Mucosa of stomach (tissue), 1 donor: ENCODE results near the gene DMXL2.
A peak's percentile ranks its signal among the peaks of the same experiment; 100 is the strongest.
"Not testable (repeated sequence)": the region's sequence is repeated elsewhere in the genome, so short reads cannot be mapped to it uniquely, and the experiment has no call there.

ENCODE experiments used
- H3K27me3 ChIP-seq: one replicate; pipeline ENCODE4 v1.7.0; 2013; ENCODE audit warnings: mild to moderate bottlenecking, low read length; ENCODE audit not compliant: control insufficient read depth, insufficient read depth
- H3K36me3 ChIP-seq: one replicate; pipeline ENCODE4 v1.7.0; 2013; ENCODE audit warnings: low read length; ENCODE audit not compliant: control insufficient read depth, insufficient read depth
- H3K4me1 ChIP-seq: one replicate; pipeline ENCODE4 v1.7.0; 2013; ENCODE audit warnings: mild to moderate bottlenecking, low read length; ENCODE audit not compliant: control insufficient read depth, insufficient read depth
- H3K4me3 ChIP-seq: one replicate; pipeline ENCODE4 v1.7.0; 2013; ENCODE audit warnings: low read length
- H3K9ac ChIP-seq: one replicate; pipeline ENCODE4 v1.7.0; 2013; ENCODE audit warnings: mild to moderate bottlenecking, low read length, moderate library complexity
- H3K9me3 ChIP-seq: one replicate; pipeline ENCODE4 v1.7.0; 2013; ENCODE audit warnings: mild to moderate bottlenecking, low read length, moderate library complexity; ENCODE audit not compliant: control insufficient read depth
- donor health status: Pancreatic carcinoma.

Gene DMXL2

GRCh38 chr15:51622604-51623370 lies at the start of gene DMXL2:
Gene DMXL2, minus strand, starts transcription at chr15:51622771. Its CDS starts 226 bp downstream, at chr15:51622545.
- peak within 1 kb of the TSS; percentile 61 for H3K9ac ChIP-seq
- H3K4me3 ChIP-seq = peak within 1 kb of the TSS; percentile 52
- peaks cover 16% of the 10 kb centered on the region for H3K4me1 ChIP-seq
- no peaks in the 10 kb centered on the region for H3K9me3 ChIP-seq
- no peaks in the 10 kb centered on the region for H3K27me3 ChIP-seq
- no peaks in the 10 kb centered on the region for H3K36me3 ChIP-seq

DNA sequence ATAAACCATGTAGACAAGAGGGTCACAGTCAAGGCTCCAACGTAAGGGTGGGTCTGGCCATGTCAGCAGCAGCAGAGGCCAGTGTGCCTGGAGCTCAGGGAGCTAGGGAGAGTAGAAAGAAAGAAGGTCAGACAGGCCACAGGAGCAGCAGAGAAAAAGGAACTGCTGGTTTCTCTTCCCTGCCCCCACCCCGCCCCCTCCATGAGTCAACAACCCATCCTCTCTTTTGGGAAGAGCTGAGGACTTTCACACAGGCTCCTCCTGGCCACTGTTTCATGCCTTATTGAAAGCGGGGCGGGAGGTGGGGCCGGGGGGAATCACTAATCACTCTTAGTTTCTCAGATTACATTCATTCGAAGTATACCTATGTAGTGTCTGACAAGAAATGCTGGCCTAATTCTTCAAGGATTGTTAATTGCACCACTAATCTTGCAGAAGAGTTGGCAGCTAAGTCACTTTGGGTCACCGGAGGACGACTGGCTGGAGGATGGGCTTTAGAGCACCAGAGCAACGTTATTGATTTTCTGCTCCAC lies 49.6 kb upstream of the DMXL2 start:
- Histone ChIP-seq H3K9ac (no peak overlapping the region), H3K27me3 (peaks cover 6% of the 10 kb centered on the region), H3K4me1 (no peaks in the 10 kb centered on the region), H3K9me3 (no peaks in the 10 kb centered on the region), H3K36me3 (no peaks in the 10 kb centered on the region), H3K4me3 (no peak overlapping the region)

DNA sequence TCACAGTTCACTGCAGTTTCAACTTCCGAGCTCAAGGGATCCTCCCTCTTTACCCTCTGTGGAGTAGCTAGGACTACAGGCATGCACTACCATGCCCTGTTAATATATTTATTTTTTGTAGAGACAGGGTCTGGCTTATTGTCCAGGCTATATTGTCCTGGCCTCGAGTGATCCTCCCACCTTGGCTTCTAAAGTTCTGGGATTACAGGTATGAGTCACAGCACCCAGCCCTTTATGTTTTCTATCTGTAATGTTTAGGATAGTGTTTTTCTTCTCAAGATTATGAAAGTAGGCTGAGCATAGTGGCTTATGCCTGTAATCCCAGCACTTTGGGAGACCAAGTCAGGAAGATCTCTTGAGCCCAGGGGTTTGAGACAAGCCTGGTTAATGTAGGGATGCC lies 46.8 kb upstream of the DMXL2 start:
- Histone ChIP-seq H3K9me3 (no peaks in the 10 kb centered on the region), H3K9ac (no peak overlapping the region), H3K27me3 (peaks cover 6% of the 10 kb centered on the region), H3K36me3 (no peaks in the 10 kb centered on the region), H3K4me3 (no peak overlapping the region), H3K4me1 (no peaks in the 10 kb centered on the region)

GRCh38 chr15:51668446-51668845 lies 45.9 kb upstream of the DMXL2 start:
- no peaks in the 10 kb centered on the region for H3K36me3 ChIP-seq
- H3K9me3 ChIP-seq = no peaks in the 10 kb centered on the region
- H3K27me3 ChIP-seq = peaks cover 6% of the 10 kb centered on the region
- no peaks in the 10 kb centered on the region for H3K4me1 ChIP-seq
- no peak overlapping the region for H3K9ac ChIP-seq
- H3K4me3 ChIP-seq = no peak overlapping the region

DNA sequence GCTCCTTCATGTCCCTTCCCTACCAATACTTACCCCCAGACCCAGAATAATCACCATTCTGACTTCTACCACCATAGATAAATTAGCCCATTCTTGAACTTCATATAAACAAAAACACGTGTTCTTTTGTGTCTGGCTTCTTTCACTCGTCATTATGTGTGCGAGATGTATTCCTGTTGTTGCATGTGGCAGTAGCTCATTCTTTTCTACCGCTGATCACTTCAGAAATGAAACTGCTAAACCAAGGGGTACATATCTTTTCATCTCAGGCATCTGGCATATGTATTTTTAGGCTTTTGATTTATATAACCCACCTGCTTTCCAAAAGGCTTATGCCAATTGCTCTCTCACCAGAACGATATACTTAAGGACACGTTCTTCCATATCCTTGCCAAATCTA lies 44.9 kb upstream of the DMXL2 start:
- no peak overlapping the region for H3K4me3 ChIP-seq
- H3K36me3 ChIP-seq = no peaks in the 10 kb centered on the region

DNA sequence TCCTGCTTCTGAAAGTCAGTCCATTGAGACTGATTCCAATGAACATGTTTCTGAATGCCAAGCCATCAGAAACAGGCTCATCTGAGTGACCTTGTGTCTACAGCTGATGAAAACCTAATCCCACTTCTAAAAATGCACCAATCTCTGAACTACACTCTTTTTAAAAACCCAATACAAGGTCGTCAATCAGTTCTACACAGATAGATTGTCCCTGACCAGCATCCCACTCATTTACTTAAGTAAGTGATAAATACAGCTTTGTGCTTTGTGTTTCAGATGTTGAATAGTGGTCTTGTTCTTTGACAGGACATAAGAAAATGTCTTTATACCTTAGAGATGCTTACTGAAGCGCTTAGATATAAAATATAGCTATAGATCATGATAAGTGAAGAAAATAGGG lies 38.5 kb upstream of the DMXL2 start:
- no peaks in the 10 kb centered on the region for H3K9me3 ChIP-seq
- H3K4me1 ChIP-seq = no peaks in the 10 kb centered on the region
- no peak overlapping the region for H3K4me3 ChIP-seq
- H3K9ac ChIP-seq = no peak overlapping the region
- H3K27me3 ChIP-seq = no peaks in the 10 kb centered on the region
- H3K36me3 ChIP-seq = no peaks in the 10 kb centered on the region

More for the DNA sequence above, 44.9 kb upstream of the DMXL2 start:
- Histone ChIP-seq H3K9ac (no peak overlapping the region), H3K4me1 (no peaks in the 10 kb centered on the region), H3K9me3 (no peaks in the 10 kb centered on the region), H3K27me3 (peaks cover 6% of the 10 kb centered on the region)

GRCh38 chr15:51658664-51659063 lies 36.1 kb upstream of the DMXL2 start:
- no peaks in the 10 kb centered on the region for H3K27me3 ChIP-seq
- H3K36me3 ChIP-seq = no peaks in the 10 kb centered on the region
- H3K4me3 ChIP-seq = no peak overlapping the region
- H3K9me3 ChIP-seq = no peaks in the 10 kb centered on the region
- H3K9ac ChIP-seq = no peak overlapping the region
- no peaks in the 10 kb centered on the region for H3K4me1 ChIP-seq

GRCh38 chr15:51655401-51656057 lies 33.0 kb upstream of the DMXL2 start:
- H3K9ac ChIP-seq, H3K4me1 ChIP-seq, H3K27me3 ChIP-seq, H3K4me3 ChIP-seq, H3K9me3 ChIP-seq, H3K36me3 ChIP-seq: not testable (repeated sequence)

- Histone ChIP-seq H3K4me3 (no peak overlapping the region), H3K4me1 (peaks cover 5% of the 10 kb centered on the region), H3K27me3 (no peaks in the 10 kb centered on the region), H3K9ac (no peak overlapping the region), H3K36me3 (no peaks in the 10 kb centered on the region), H3K9me3 (no peaks in the 10 kb centered on the region)
These were observed 29.6 kb upstream of the DMXL2 start for GRCh38 chr15:51652084-51652668.

- H3K9me3 ChIP-seq = no peaks in the 10 kb centered on the region
- peaks cover 7% of the 10 kb centered on the region for H3K4me1 ChIP-seq
- H3K9ac ChIP-seq = no peak overlapping the region
- no peak overlapping the region for H3K4me3 ChIP-seq
- no peaks in the 10 kb centered on the region for H3K27me3 ChIP-seq
- no peaks in the 10 kb centered on the region for H3K36me3 ChIP-seq
These were observed 27.3 kb upstream of the DMXL2 start for GRCh38 chr15:51649659-51650521.

- H3K27me3 ChIP-seq, H3K9me3 ChIP-seq, H3K9ac ChIP-seq, H3K4me1 ChIP-seq, H3K4me3 ChIP-seq, H3K36me3 ChIP-seq: not testable (repeated sequence)
These were observed 26.1 kb upstream of the DMXL2 start for GRCh38 chr15:51648643-51649042.
